Stomach smooth muscle (tissue), 2 donors: ENCODE data around the gene MS4A18.

ENCODE experiments used
- H3K27ac ChIP-seq: one replicate; pipeline ENCODE4 v1.7.0; 2013; ENCODE audit warnings: mild to moderate bottlenecking, low read length, inconsistent platforms
- H3K27me3 ChIP-seq, 2 donors: one replicate each; pipeline ENCODE4 v1.7.0; 2013; ENCODE audit warnings: low read length in 2 of 2; ENCODE audit not compliant: insufficient read depth in 2 of 2, control insufficient read depth in 1 of 2
- H3K36me3 ChIP-seq, 2 donors: one replicate each; pipeline ENCODE4 v1.7.0; 2013; ENCODE audit warnings: low read length in 2 of 2; ENCODE audit not compliant: control insufficient read depth in 2 of 2, insufficient read depth in 2 of 2
- H3K4me1 ChIP-seq: one replicate; pipeline ENCODE4 v1.7.0; 2013; ENCODE audit warnings: low read length; ENCODE audit not compliant: control insufficient read depth, insufficient read depth
- H3K4me3 ChIP-seq, 2 donors: one replicate each; pipeline ENCODE4 v1.7.0; 2013; ENCODE audit warnings: low read length in 2 of 2
- H3K9ac ChIP-seq, 2 donors: one replicate each; pipeline ENCODE4 v1.7.0; 2013; ENCODE audit warnings: low read length in 2 of 2, mild to moderate bottlenecking in 1 of 2
- H3K9me3 ChIP-seq, 2 donors: one replicate each; pipeline ENCODE4 v1.7.0; 2013; ENCODE audit warnings: low read length in 2 of 2; ENCODE audit not compliant: control insufficient read depth in 2 of 2
- donor health status: healthy.
- donor health status: Pancreatic carcinoma.

MS4A18 gene

GRCh38 chr11:60776167-60776566, 51.6 kb downstream of the MS4A18 start:
- H3K4me3 ChIP-seq, result no peak overlapping the region
- no peak overlapping the region for H3K27ac ChIP-seq
- no peak overlapping the region for H3K9ac ChIP-seq

GRCh38 chr11:60777106-60777505, 52.6 kb downstream of the MS4A18 start:
- no peak overlapping the region for H3K9ac ChIP-seq
- peaks cover 8% of the 10 kb centered on the region for H3K4me1 ChIP-seq
- H3K27me3 ChIP-seq, result no peaks in the 10 kb centered on the region
- H3K27ac ChIP-seq, result no peak overlapping the region
- H3K4me3 ChIP-seq, result no peak overlapping the region
- H3K9me3 ChIP-seq, result no peaks in the 10 kb centered on the region
- H3K36me3 ChIP-seq, result no peaks in the 10 kb centered on the region

More at GRCh38 chr11:60776167-60776566, 51.6 kb downstream of the MS4A18 start:
- H3K4me1 ChIP-seq, result peaks cover 8% of the 10 kb centered on the region
- H3K9me3 ChIP-seq, result no peaks in the 10 kb centered on the region
- no peaks in the 10 kb centered on the region for H3K36me3 ChIP-seq
- no peaks in the 10 kb centered on the region for H3K27me3 ChIP-seq

GRCh38 chr11:60777572-60777971, 53.1 kb downstream of the MS4A18 start:
- no peak overlapping the region for H3K4me3 ChIP-seq
- H3K27me3 ChIP-seq, result no peaks in the 10 kb centered on the region
- peaks cover 8% of the 10 kb centered on the region for H3K4me1 ChIP-seq
- no peak overlapping the region for H3K9ac ChIP-seq
- no peaks in the 10 kb centered on the region for H3K9me3 ChIP-seq
- no peak overlapping the region for H3K27ac ChIP-seq
- H3K36me3 ChIP-seq, result no peaks in the 10 kb centered on the region

- H3K27ac ChIP-seq, result no peak overlapping the region
- H3K4me1 ChIP-seq, result peaks cover 8% of the 10 kb centered on the region
- no peaks in the 10 kb centered on the region for H3K36me3 ChIP-seq
- H3K9me3 ChIP-seq, result no peaks in the 10 kb centered on the region
- no peak overlapping the region for H3K9ac ChIP-seq
- no peaks in the 10 kb centered on the region for H3K27me3 ChIP-seq
- no peak overlapping the region for H3K4me3 ChIP-seq
Observed at GRCh38 chr11:60780065-60780464, 55.5 kb downstream of the MS4A18 start.

- Histone ChIP-seq H3K9me3 (no peaks in the 10 kb centered on the region), H3K4me1 (peaks cover 3% of the 10 kb centered on the region), H3K4me3 (no peak overlapping the region), H3K27ac (no peak overlapping the region), H3K9ac (no peak overlapping the region), H3K27me3 (no peaks in the 10 kb centered on the region), H3K36me3 (no peaks in the 10 kb centered on the region)
Observed at GRCh38 chr11:60780774-60781173, 56.3 kb downstream of the MS4A18 start.

GRCh38 chr11:60781286-60781980, 56.9 kb downstream of the MS4A18 start:
- Histone ChIP-seq H3K27ac (no peak overlapping the region), H3K4me1 (no peaks in the 10 kb centered on the region), H3K27me3 (no peaks in the 10 kb centered on the region), H3K36me3 (no peaks in the 10 kb centered on the region), H3K9me3 (no peaks in the 10 kb centered on the region), H3K4me3 (no peak overlapping the region), H3K9ac (no peak overlapping the region)

GRCh38 chr11:60781981-60782316, 57.4 kb downstream of the MS4A18 start:
- Histone ChIP-seq H3K36me3 (no peaks in the 10 kb centered on the region), H3K9me3 (no peaks in the 10 kb centered on the region), H3K27ac (no peak overlapping the region), H3K27me3 (no peaks in the 10 kb centered on the region), H3K9ac (no peak overlapping the region), H3K4me3 (no peak overlapping the region), H3K4me1 (peaks cover 2% of the 10 kb centered on the region)

- no peaks in the 10 kb centered on the region for H3K27me3 ChIP-seq
- no peak overlapping the region for H3K9ac ChIP-seq
- no peaks in the 10 kb centered on the region for H3K36me3 ChIP-seq
Observed at GRCh38 chr11:60782393-60783140, 58.0 kb downstream of the MS4A18 start.

GRCh38 chr11:60783141-60783484, 58.6 kb downstream of the MS4A18 start:
- Histone ChIP-seq H3K36me3 (no peaks in the 10 kb centered on the region), H3K27ac (no peak overlapping the region), H3K9me3 (no peaks in the 10 kb centered on the region), H3K9ac (no peak overlapping the region), H3K4me1 (peaks cover 5% of the 10 kb centered on the region), H3K4me3 (no peak overlapping the region), H3K27me3 (no peaks in the 10 kb centered on the region)

More at GRCh38 chr11:60782393-60783140, 58.0 kb downstream of the MS4A18 start:
- H3K27ac ChIP-seq, result no peak overlapping the region
- H3K4me1 ChIP-seq, result peaks cover 5% of the 10 kb centered on the region
- H3K9me3 ChIP-seq, result no peaks in the 10 kb centered on the region
- H3K4me3 ChIP-seq, result no peak overlapping the region

GRCh38 chr11:60783911-60784310, 59.4 kb downstream of the MS4A18 start:
- Histone ChIP-seq H3K4me3 (no peak overlapping the region), H3K9me3 (no peaks in the 10 kb centered on the region), H3K27ac (no peak overlapping the region), H3K9ac (no peak overlapping the region), H3K4me1 (peaks cover 5% of the 10 kb centered on the region), H3K27me3 (no peaks in the 10 kb centered on the region), H3K36me3 (no peaks in the 10 kb centered on the region)

GRCh38 chr11:60785136-60785535, 60.6 kb downstream of the MS4A18 start, which contains the start of gene MS4A10:
Gene MS4A10 (plus strand): TSS chr11:60785333. CDS start chr11:60790336, 5,003 bp downstream.
- H3K4me3 ChIP-seq, result no peak within 1 kb of the TSS
- H3K27me3 ChIP-seq, result no peaks in the 10 kb centered on the region
- H3K9me3 ChIP-seq, result no peaks in the 10 kb centered on the region
- H3K36me3 ChIP-seq, result no peaks in the 10 kb centered on the region
- peaks cover 5% of the 10 kb centered on the region for H3K4me1 ChIP-seq
- H3K9ac ChIP-seq, result no peak within 1 kb of the TSS
- H3K27ac ChIP-seq, result no peak within 1 kb of the TSS
